GM13977 (cell line): Measurements from ENCODE around the gene LCMT1.
"Not testable (repeated sequence)": the region's sequence is repeated elsewhere in the genome, so short reads cannot be mapped to it uniquely, and the experiment has no call there.

Source experiments
- DNase-seq: peaks from one replicate; pipeline ENCODE4 v3.0.0; 2012; ENCODE audit warnings: low spot score
- CTCF ChIP-seq: IDR thresholded peaks from 2 replicates; pipeline ENCODE4 v1.5.1; 2012; ENCODE audit warnings: mild to moderate bottlenecking, control low read depth; ENCODE audit not compliant: insufficient read depth; ENCODE audit errors: extremely low read depth, missing control alignments
- in situ Hi-C: fragments of 300-500 bp; cut with MboI; formaldehyde crosslinking; loops from one replicate; pipeline ENCODE4 v1.12.0; 2022; ENCODE audit warnings: low sequenced_read_pairs, low pct_unique_long_range_greater_than_20kb, mixed read lengths, inconsistent platforms; ENCODE audit not compliant: unreplicated experiment

Gene LCMT1

GRCh38 chr16:25121824-25122600 lies 10.5 kb downstream of the LCMT1 start:
- in situ Hi-C loops = no loop called here
- TF ChIP-seq CTCF = no peak
- no peak for DNase-seq

GRCh38 chr16:25124503-25124902 lies 13.0 kb downstream of the LCMT1 start:
- TF ChIP-seq CTCF = no peak
- in situ Hi-C loops = no loop called here
- DNase-seq = no peak

- not testable (repeated sequence) for DNase-seq
- in situ Hi-C loops = loop anchor here (5.0 kb wide), 1 partner anchor 69 kb away; no protein-coding TSS in a partner anchor
Observed at GRCh38 chr16:25126086-25126666, 14.6 kb downstream of the LCMT1 start.

GRCh38 chr16:25126820-25127232 lies 15.3 kb downstream of the LCMT1 start:
- TF ChIP-seq CTCF = peak; percentile 46
- no peak for DNase-seq
- in situ Hi-C loops = loop anchor here (5.0 kb wide), 1 partner anchor 70 kb away; no protein-coding TSS in a partner anchor

DNA sequence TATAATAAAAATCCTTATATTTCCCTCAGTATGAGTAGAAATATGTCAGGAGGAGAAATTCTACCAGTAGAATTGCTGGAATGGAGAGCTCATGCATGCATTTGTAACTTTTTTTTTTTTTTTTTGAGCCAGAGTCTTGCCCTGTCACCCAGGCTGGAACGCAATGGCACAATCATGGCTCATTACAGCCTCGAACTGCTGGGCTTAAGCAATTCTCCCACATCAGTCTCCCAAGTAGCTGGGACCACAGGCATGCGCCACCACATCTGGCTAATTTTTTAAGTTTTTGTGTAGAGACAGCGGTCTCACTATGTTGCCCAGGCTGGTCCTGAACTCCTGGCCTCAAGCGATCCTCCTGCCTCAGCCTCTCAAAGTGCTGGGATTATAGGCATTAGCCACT lies 21.2 kb downstream of the LCMT1 start:
- not testable (repeated sequence) for DNase-seq

GRCh38 chr16:25134166-25134700 lies 22.7 kb downstream of the LCMT1 start:
- TF ChIP-seq CTCF = no peak
- in situ Hi-C loops = no loop called here
- DNase-seq = no peak

More for the DNA sequence above, 21.2 kb downstream of the LCMT1 start:
- in situ Hi-C loops = not testable (repeated sequence)

DNA sequence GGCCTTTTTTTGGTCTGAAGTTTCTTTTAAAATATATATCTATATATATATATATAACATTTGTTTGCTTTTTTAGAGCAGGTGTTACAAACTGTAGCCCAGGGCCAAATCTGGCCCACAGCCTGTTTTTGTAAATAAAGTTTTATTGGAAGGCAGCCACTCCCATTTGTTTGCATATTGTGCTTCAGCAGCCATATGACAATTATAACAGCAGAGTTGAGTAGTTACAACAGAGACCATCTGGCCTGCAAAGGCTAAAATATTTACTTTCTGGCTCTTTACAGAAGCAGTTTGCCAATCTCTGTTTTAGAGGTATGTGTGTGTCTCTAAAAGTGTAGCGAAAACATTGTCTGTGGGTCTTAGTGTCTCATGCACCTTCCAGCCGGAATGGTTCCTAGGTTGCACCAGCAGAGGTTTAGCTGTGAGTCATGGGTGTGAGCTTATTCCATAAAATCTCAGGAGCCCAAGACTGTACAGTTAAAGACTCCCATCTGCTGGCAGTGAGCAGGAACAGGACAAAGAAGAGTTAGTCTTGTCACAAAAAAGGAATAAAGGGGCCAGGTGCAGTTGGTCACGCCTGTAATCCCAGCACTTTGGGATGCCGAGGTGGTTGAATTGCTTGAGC lies 23.8 kb downstream of the LCMT1 start:
- TF ChIP-seq CTCF = no peak
- in situ Hi-C loops = no loop called here
- no peak for DNase-seq
